HEK293T (cell line): ENCODE results near the gene USP30.

ENCODE experiments used
- ARNT ChIP-seq: fragments of 450-650 bp; IDR thresholded peaks from 2 replicates; pipeline ENCODE4 v1.6.1; 2017; ENCODE audit warnings: mild to moderate bottlenecking
- BHLHE40 ChIP-seq: fragments of 450-650 bp; IDR thresholded peaks from 2 replicates; pipeline ENCODE4 v1.6.1; 2016; ENCODE audit warnings: mild to moderate bottlenecking, moderate library complexity, borderline replicate concordance
- CTBP1 ChIP-seq: fragments of 450-650 bp; IDR thresholded peaks from 2 replicates; pipeline ENCODE4 v1.6.1; 2016; ENCODE audit warnings: borderline replicate concordance
- ELF4 ChIP-seq: fragments of 450-650 bp; IDR thresholded peaks from 2 replicates; pipeline ENCODE4 v1.6.1; 2017; ENCODE audit warnings: antibody characterized with exemption
- FOXA1 ChIP-seq: fragments of 450-650 bp; IDR thresholded peaks from 2 replicates; pipeline ENCODE4 v1.6.1; 2016; ENCODE audit warnings: mild to moderate bottlenecking
- FOXK2 ChIP-seq: fragments of 450-650 bp; IDR thresholded peaks from 2 replicates; pipeline ENCODE4 v1.6.1; 2016; ENCODE audit warnings: mild to moderate bottlenecking
- FOXM1 ChIP-seq: fragments of 450-650 bp; IDR thresholded peaks from 2 replicates; pipeline ENCODE4 v1.6.1; 2017; ENCODE audit warnings: mild to moderate bottlenecking, borderline replicate concordance
- HDGF ChIP-seq: fragments of 450-650 bp; IDR thresholded peaks from 2 replicates; pipeline ENCODE4 v1.6.1; 2017; ENCODE audit warnings: antibody characterized with exemption, borderline replicate concordance
- NFRKB ChIP-seq: fragments of 450-650 bp; IDR thresholded peaks from 2 replicates; pipeline ENCODE4 v1.6.1; 2016; ENCODE audit warnings: mild to moderate bottlenecking, moderate library complexity
- PKNOX1 ChIP-seq: fragments of 450-650 bp; IDR thresholded peaks from 2 replicates; pipeline ENCODE4 v1.6.1; 2016
- SP1 ChIP-seq: fragments of 450-650 bp; IDR thresholded peaks from 2 replicates; pipeline ENCODE4 v1.6.1; 2017
- SUZ12 ChIP-seq: fragments of 450-650 bp; IDR thresholded peaks from 2 replicates; pipeline ENCODE4 v1.6.1; 2016; ENCODE audit warnings: mild to moderate bottlenecking
- TARDBP ChIP-seq: fragments of 450-650 bp; IDR thresholded peaks from 2 replicates; pipeline ENCODE4 v1.6.1; 2016

GRCh38 chr12:109056891-109057290, 4.5 kb downstream of the USP30 start:
- TF ChIP-seq FOXM1 (no peak), NFRKB (no peak), FOXA1 (no peak), ARNT (no peak), CTBP1 (no peak), SUZ12 (no peak), BHLHE40 (no peak), SP1 (no peak), PKNOX1 (no peak), HDGF (no peak), FOXK2 (no peak), ELF4 (no peak), TARDBP (no peak)
